Measurements from ENCODE around the gene FAM110D.

DNA sequence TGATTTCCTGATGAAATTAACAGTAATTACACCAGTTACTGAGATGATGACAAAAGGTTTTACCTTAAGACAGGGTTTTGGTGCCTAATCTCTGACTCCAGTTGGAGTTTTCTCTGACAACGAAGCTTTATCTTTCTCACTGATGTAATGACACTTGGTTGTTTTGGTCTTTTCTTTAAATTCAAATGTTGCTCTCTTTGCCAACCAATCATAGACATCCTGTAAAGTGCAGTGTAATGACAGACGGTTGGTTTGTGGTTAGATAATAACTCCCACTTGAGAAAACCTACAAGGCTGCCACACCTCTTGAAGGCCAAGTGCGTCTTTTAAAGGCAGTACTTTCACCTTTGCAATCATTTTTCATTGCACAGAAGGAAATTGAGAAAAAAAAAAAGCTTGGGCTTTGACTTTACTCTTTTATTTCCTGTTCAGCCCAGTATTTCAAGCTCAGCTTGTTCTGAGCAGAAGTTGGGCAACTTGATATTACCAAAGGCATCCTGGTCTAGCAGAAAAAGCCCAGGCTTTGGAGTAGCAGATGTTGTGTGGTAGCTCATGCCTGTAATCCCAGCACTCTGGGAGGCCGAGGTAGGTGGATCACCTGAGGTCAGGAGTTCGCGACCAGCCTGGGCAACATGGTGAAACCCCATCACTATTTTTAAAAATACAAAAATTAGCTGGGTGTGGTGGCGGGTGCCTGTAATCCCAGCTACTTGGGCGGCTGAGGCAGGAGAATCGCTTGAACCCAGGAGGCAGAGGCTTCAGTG lies 32.4 kb upstream of the FAM110D start:
- TF ChIP-seq, protein P1, sequence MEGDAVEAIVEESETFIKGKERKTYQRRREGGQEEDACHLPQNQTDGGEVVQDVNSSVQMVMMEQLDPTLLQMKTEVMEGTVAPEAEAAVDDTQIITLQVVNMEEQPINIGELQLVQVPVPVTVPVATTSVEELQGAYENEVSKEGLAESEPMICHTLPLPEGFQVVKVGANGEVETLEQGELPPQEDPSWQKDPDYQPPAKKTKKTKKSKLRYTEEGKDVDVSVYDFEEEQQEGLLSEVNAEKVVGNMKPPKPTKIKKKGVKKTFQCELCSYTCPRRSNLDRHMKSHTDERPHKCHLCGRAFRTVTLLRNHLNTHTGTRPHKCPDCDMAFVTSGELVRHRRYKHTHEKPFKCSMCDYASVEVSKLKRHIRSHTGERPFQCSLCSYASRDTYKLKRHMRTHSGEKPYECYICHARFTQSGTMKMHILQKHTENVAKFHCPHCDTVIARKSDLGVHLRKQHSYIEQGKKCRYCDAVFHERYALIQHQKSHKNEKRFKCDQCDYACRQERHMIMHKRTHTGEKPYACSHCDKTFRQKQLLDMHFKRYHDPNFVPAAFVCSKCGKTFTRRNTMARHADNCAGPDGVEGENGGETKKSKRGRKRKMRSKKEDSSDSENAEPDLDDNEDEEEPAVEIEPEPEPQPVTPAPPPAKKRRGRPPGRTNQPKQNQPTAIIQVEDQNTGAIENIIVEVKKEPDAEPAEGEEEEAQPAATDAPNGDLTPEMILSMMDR (conservative IDR thresholded peaks at IDR 0.05): no peak
- no peak for TF ChIP-seq EZH2 (IDR thresholded peaks at IDR 0.05; ENCODE audit: low read depth)
